Measurements from ENCODE around the gene PPL. TPM values are rescaled to one million over a fixed set of nuclear protein-coding genes. Genes with fewer than 3 reads are reported as not detected.

The PPL gene
- total and polyA plus RNA-seq, 2 of the 13 experiments (the other 11 are each of a cell fraction or from before 2014, with no cell fraction given): 5.7 to 6.6 TPM

- no peak for TF ChIP-seq CENPBD1 (CRISPR knock-in tag; IDR thresholded peaks at IDR 0.05; ENCODE audit: borderline replicate concordance, low read depth)
- no peak for TF ChIP-seq ZNF737 (CRISPR knock-in tag; IDR thresholded peaks at IDR 0.05; ENCODE audit: borderline replicate concordance)
- TF ChIP-seq ZNF576 (CRISPR knock-in tag; IDR thresholded peaks at IDR 0.05): no peak
- TF ChIP-seq ZNF7 (CRISPR knock-in tag; IDR thresholded peaks at IDR 0.05): no peak
- no peak for TF ChIP-seq ATF5 (CRISPR knock-in tag; IDR thresholded peaks at IDR 0.05; ENCODE audit: low read depth)
- no peak for TF ChIP-seq ARHGAP35 (CRISPR knock-in tag; IDR thresholded peaks at IDR 0.05; ENCODE audit: borderline replicate concordance)
- no peak for TF ChIP-seq TMF1 (CRISPR knock-in tag; IDR thresholded peaks at IDR 0.05; ENCODE audit: low read depth)
- TF ChIP-seq ZMYM3 (CRISPR knock-in tag; IDR thresholded peaks at IDR 0.05): peak; percentile 64
- TF ChIP-seq ZFP36L1 (CRISPR knock-in tag; IDR thresholded peaks at IDR 0.05): no peak
- no peak for TF ChIP-seq ZNF275 (CRISPR knock-in tag; IDR thresholded peaks at IDR 0.05; ENCODE audit: borderline replicate concordance)
- TF ChIP-seq SYNCRIP (IDR thresholded peaks at IDR 0.05; ENCODE audit: insufficient read depth, low read depth, low read length): no peak
- TF ChIP-seq KDM2A (CRISPR knock-in tag; IDR thresholded peaks at IDR 0.05; ENCODE audit: borderline replicate concordance, low read depth): no peak
- TF ChIP-seq PAXIP1 (CRISPR knock-in tag; conservative IDR thresholded peaks at IDR 0.05): no peak
- TF ChIP-seq RXRA (CRISPR knock-in tag; IDR thresholded peaks at IDR 0.05): peak; percentile 48; the same call in 1 of the 2 replicates
- TF ChIP-seq ZNF569 (CRISPR knock-in tag; IDR thresholded peaks at IDR 0.05; ENCODE audit: borderline replicate concordance): no peak
- no peak for TF ChIP-seq THAP11 (CRISPR knock-in tag; IDR thresholded peaks at IDR 0.05)
- TF ChIP-seq HDAC2 (CRISPR knock-in tag; IDR thresholded peaks at IDR 0.05): no peak
- peak; percentile 44 for TF ChIP-seq RARA (CRISPR knock-in tag; IDR thresholded peaks at IDR 0.05)
- no peak for TF ChIP-seq CAMTA2 (CRISPR knock-in tag; IDR thresholded peaks at IDR 0.05; ENCODE audit: borderline replicate concordance)
- TF ChIP-seq ZNF788 (CRISPR knock-in tag; IDR thresholded peaks at IDR 0.05; ENCODE audit: borderline replicate concordance): 0 out of 2 replicates have a peak, but pooled peaks have one; percentile 36
- TF ChIP-seq SIX1 (CRISPR knock-in tag; IDR thresholded peaks at IDR 0.05; ENCODE audit: borderline replicate concordance): no peak
- TF ChIP-seq SNAI1 (CRISPR knock-in tag; IDR thresholded peaks at IDR 0.05; ENCODE audit: borderline replicate concordance): no peak
These were observed 12.2 kb upstream of the PPL start (continued) for GRCh38 chr16:4948903-4949766.

Data from HepG2 (cell line).